H1 (cell line): ENCODE data around the gene RPL39L. TPM values are rescaled to one million over a fixed set of nuclear protein-coding genes. Genes with fewer than 3 reads are reported as not detected.
A peak's percentile ranks its signal among the peaks of the same experiment; 100 is the strongest.

Source experiments
- CTCF ChIA-PET: fragments of 300-600 bp; sonication (Branson Sonifier 250); formaldehyde crosslinking; loops from one replicate; lab custom pipeline; 2021; ENCODE audit not compliant: partially characterized antibody; lab: Charles Lee
- POLR2A ChIA-PET: fragments of 300-600 bp; sonication (Branson Sonifier 250); formaldehyde crosslinking; loops from one replicate; lab custom pipeline; 2021; ENCODE audit warnings: inconsistent platforms; ENCODE audit not compliant: partially characterized antibody; lab: Charles Lee
- DNase-seq, 2 experiments: peaks; one replicate each; pipeline versions ENCODE4 v3.0.0 to v3.0.0-alpha.2; 2010 to 2022; ENCODE audit warnings: low spot score in 2 of 2, low read depth in 1 of 2, mixed read lengths in 1 of 2
- FAIRE-seq: peaks from 2 replicates; lab custom pipeline; 2011; peaks lifted over from hg19 to GRCh38; lab: Jason Lieb, UNC
- H2AFZ ChIP-seq: 2 replicates; pipeline ENCODE4 v1.8.1; 2012; ENCODE audit warnings: low read length, inconsistent platforms
- H2AK5ac ChIP-seq: 2 replicates; pipeline ENCODE4 v1.6.1; 2013; ENCODE audit warnings: low read depth, low read length
- H2BK120ac ChIP-seq: replicated peaks from 2 replicates; pipeline ENCODE3; 2013; ENCODE audit warnings: low read depth, low read length, inconsistent platforms
- H2BK12ac ChIP-seq: 2 replicates; pipeline ENCODE4 v1.6.1; 2013; ENCODE audit warnings: low read depth, low read length
- H2BK15ac ChIP-seq: 2 replicates; pipeline ENCODE4 v1.6.1; 2013; ENCODE audit warnings: low read length
- H2BK20ac ChIP-seq: 2 replicates; pipeline ENCODE4 v1.6.1; 2013; ENCODE audit warnings: low read length
- H2BK5ac ChIP-seq: 2 replicates; pipeline ENCODE4 v1.6.1; 2013; ENCODE audit warnings: low read depth, low read length
- H3K14ac ChIP-seq: 2 replicates; pipeline ENCODE4 v1.6.1; 2013; ENCODE audit warnings: inconsistent platforms; ENCODE audit not compliant: insufficient read length
- H3K18ac ChIP-seq: 2 replicates; pipeline ENCODE4 v1.6.1; 2013; ENCODE audit warnings: low read length; ENCODE audit errors: extremely low read depth
- H3K23ac ChIP-seq: 2 replicates; pipeline ENCODE4 v1.6.1; 2013; ENCODE audit warnings: inconsistent platforms; ENCODE audit not compliant: insufficient read length
- H3K23me2 ChIP-seq: 2 replicates; pipeline ENCODE4 v1.6.1; 2013; ENCODE audit warnings: low read depth, low read length
- H3K27ac ChIP-seq: 2 replicates; pipeline ENCODE4 v1.6.1; 2011; ENCODE audit warnings: low read depth, low read length, inconsistent platforms
- H3K27me3 ChIP-seq, 4 experiments: replicated peaks in 1 of 4; 1 replicate in 1 of 4; 2 replicates in 3 of 4; pipeline versions ENCODE4 v1.6.1 to v1.8.1; 2011 to 2013; ENCODE audit warnings: low read length in 3 of 4, mild to moderate bottlenecking in 3 of 4, inconsistent platforms in 2 of 4, mixed read lengths in 2 of 4, moderate library complexity in 1 of 4; ENCODE audit not compliant: control insufficient read depth in 3 of 4, insufficient read depth in 3 of 4; ENCODE audit errors: extremely low read depth in 1 of 4
- H3K36me3 ChIP-seq, 4 experiments: 2 replicates each; pipeline versions ENCODE4 v1.6.1 to v1.8.1; 2011 to 2013; ENCODE audit warnings: mild to moderate bottlenecking in 4 of 4, low read length in 3 of 4, moderate library complexity in 2 of 4, control low read depth in 1 of 4, inconsistent platforms in 1 of 4; ENCODE audit not compliant: insufficient read depth in 4 of 4, control insufficient read depth in 2 of 4
- H3K4ac ChIP-seq: replicated peaks from 2 replicates; pipeline ENCODE3; 2013; ENCODE audit warnings: low read length, low read depth, mixed read lengths, inconsistent platforms; ENCODE audit not compliant: insufficient read length
- H3K4me1 ChIP-seq, 4 experiments: replicated peaks in 1 of 4; 1 replicate in 1 of 4; 2 replicates in 3 of 4; pipeline versions ENCODE4 v1.6.1 to v1.8.1; 2011 to 2013; ENCODE audit warnings: low read length in 3 of 4, inconsistent platforms in 2 of 4, mixed read lengths in 1 of 4; ENCODE audit not compliant: insufficient read depth in 4 of 4, control insufficient read depth in 3 of 4
- H3K4me2 ChIP-seq, 2 experiments: 2 replicates each; pipeline versions ENCODE4 v1.6.1 to v1.8.1; 2011 to 2013; ENCODE audit warnings: low read depth in 2 of 2, low read length in 2 of 2, control low read depth in 1 of 2, inconsistent platforms in 1 of 2, mild to moderate bottlenecking in 1 of 2; ENCODE audit not compliant: insufficient read depth in 1 of 2
- H3K4me3 ChIP-seq, 4 experiments: fragments of 200-600, 300-600 bp in 1 of 4; sonication (generic), shearing (Covaris generic), sonication (Bioruptor Twin) in 1 of 4; 2 replicates each; pipeline versions ENCODE4 v1.5.1 to v1.8.1; 2011 to 2016; ENCODE audit warnings: low read length in 4 of 4, low read depth in 3 of 4, control low read depth in 2 of 4, inconsistent platforms in 2 of 4, mild to moderate bottlenecking in 2 of 4, mixed read lengths in 1 of 4, moderate library complexity in 1 of 4; ENCODE audit not compliant: insufficient read depth in 2 of 4; ENCODE audit errors: extremely low read depth in 1 of 4
- H3K56ac ChIP-seq: replicated peaks from 2 replicates; pipeline ENCODE3; 2013; ENCODE audit warnings: low read depth, mild to moderate bottlenecking, mixed read lengths, low read length, inconsistent platforms; ENCODE audit not compliant: insufficient read length
- H3K79me1 ChIP-seq: 2 replicates; pipeline ENCODE4 v1.6.1; 2013; ENCODE audit warnings: low read depth, low read length, control low read depth
- H3K79me2 ChIP-seq, 2 experiments: 2 replicates each; pipeline versions ENCODE4 v1.6.1 to v1.8.1; 2012 to 2013; ENCODE audit warnings: low read length in 2 of 2, mild to moderate bottlenecking in 2 of 2, inconsistent platforms in 1 of 2; ENCODE audit not compliant: insufficient read depth in 2 of 2, control insufficient read depth in 1 of 2
- H3K9ac ChIP-seq, 4 experiments: replicated peaks in 1 of 4; 1 replicate in 1 of 4; 2 replicates in 3 of 4; pipeline versions ENCODE4 v1.6.1 to v1.8.1; 2011 to 2013; ENCODE audit warnings: low read depth in 3 of 4, low read length in 3 of 4, control low read depth in 2 of 4, mild to moderate bottlenecking in 2 of 4, moderate library complexity in 2 of 4, inconsistent platforms in 1 of 4; ENCODE audit errors: extremely low read depth in 1 of 4
- H3K9me3 ChIP-seq, 2 experiments: 2 replicates each; pipeline versions ENCODE4 v1.6.1 to v1.8.1; 2012 to 2013; ENCODE audit warnings: mild to moderate bottlenecking in 2 of 2, moderate library complexity in 2 of 2, control low read depth in 1 of 2, inconsistent platforms in 1 of 2, low read depth in 1 of 2, low read length in 1 of 2, mixed read lengths in 1 of 2; ENCODE audit not compliant: insufficient read depth in 2 of 2
- H4K20me1 ChIP-seq, 2 experiments: replicated peaks in 1 of 2; 2 replicates each; pipeline versions ENCODE3 to v1.8.1; 2011 to 2013; ENCODE audit warnings: inconsistent platforms in 2 of 2, low read length in 2 of 2, mild to moderate bottlenecking in 1 of 2; ENCODE audit not compliant: insufficient read depth in 2 of 2, control insufficient read depth in 1 of 2
- H4K5ac ChIP-seq: 2 replicates; pipeline ENCODE4 v1.6.1; 2013; ENCODE audit warnings: low read length, low read depth, mixed read lengths, inconsistent platforms; ENCODE audit not compliant: insufficient read length
- H4K8ac ChIP-seq: 2 replicates; pipeline ENCODE4 v1.8.0; 2013; ENCODE audit warnings: mild to moderate bottlenecking, moderate library complexity, low read length, inconsistent platforms; ENCODE audit not compliant: insufficient read depth; ENCODE audit errors: extremely low read depth
- H4K91ac ChIP-seq: replicated peaks from 2 replicates; pipeline ENCODE3; 2013; ENCODE audit warnings: low read length, mixed read lengths, inconsistent platforms; ENCODE audit not compliant: insufficient read length
- CHD1 ChIP-seq: IDR thresholded peaks from 2 replicates; pipeline ENCODE4 v1.6.1; 2012; ENCODE audit warnings: low read depth, low read length, improper control_type of control experiment
- POLR2A ChIP-seq, 2 experiments: IDR thresholded peaks; 1 replicate in 1 of 2; 2 replicates in 1 of 2; pipeline ENCODE4 v1.6.1; 2011; ENCODE audit warnings: low read depth in 2 of 2, low read length in 2 of 2, mild to moderate bottlenecking in 2 of 2; ENCODE audit errors: control extremely low read depth in 1 of 2
- RAD21 ChIP-seq, 2 experiments: IDR thresholded peaks in 1 of 2; conservative IDR thresholded peaks in 1 of 2; 2 replicates each; pipeline ENCODE4 v1.6.1; 2011; ENCODE audit warnings: low read depth in 2 of 2, low read length in 2 of 2, improper control_type of control experiment in 1 of 2, inconsistent platforms in 1 of 2, mild to moderate bottlenecking in 1 of 2, moderate library complexity in 1 of 2
- SRF ChIP-seq: IDR thresholded peaks from 2 replicates; pipeline ENCODE4 v1.6.1; 2011; ENCODE audit warnings: mild to moderate bottlenecking, low read depth, low read length, moderate library complexity
- WGBS, 2 experiments: shearing (Covaris generic) in 1 of 2; methylation state at CpG; one replicate each; pipeline versions ENCODE4 v1.1.6 to v1.1.7; 2013 to 2015; ENCODE audit warnings: low lambda C conversion rate in 2 of 2, mixed read lengths in 2 of 2, inconsistent platforms in 1 of 2, low coverage in 1 of 2, missing lambda C conversion rate in 1 of 2; ENCODE audit not compliant: insufficient replicate concordance in 2 of 2, insufficient coverage in 1 of 2, insufficient read length in 1 of 2; ENCODE audit errors: extremely low coverage in 1 of 2, missing lambda C conversion rate in 1 of 2; 5-methylcytosine and 5-hydroxymethylcytosine counted together
- polyA plus RNA-seq, 7 experiments: library from polyadenylated mRNA; depleted of rRNA in 3 of 7; stranded (reverse) in 5 of 7; unstranded in 2 of 7; fragments of >200 nt in 5 of 7; fragments of 200-250 nt in 2 of 7; gene quantifications; 1 replicate in 5 of 7; 2 replicates in 1 of 7; 4 replicates in 1 of 7; pipeline versions ENCODE4 v1.2.1 to v1.2.3, GENCODE V29; 2011 to 2013; ENCODE audit warnings: missing spikeins in 2 of 7, mixed read lengths in 2 of 7
- total RNA-seq: library from RNA; stranded (reverse); fragmentation: NEBNext Ultra II Directional; extraction: Animal tissue kit (Norgen Biotek cat#: 25700); gene quantifications from 2 replicates; pipeline ENCODE4 v1.2.1, GENCODE V29; 2021

RPL39L gene
- total and polyA plus RNA-seq, 2 of the 8 experiments (the other 6 are each of a cell fraction or from before 2014, with no cell fraction given) = 51.8 to 67.7 TPM

DNA sequence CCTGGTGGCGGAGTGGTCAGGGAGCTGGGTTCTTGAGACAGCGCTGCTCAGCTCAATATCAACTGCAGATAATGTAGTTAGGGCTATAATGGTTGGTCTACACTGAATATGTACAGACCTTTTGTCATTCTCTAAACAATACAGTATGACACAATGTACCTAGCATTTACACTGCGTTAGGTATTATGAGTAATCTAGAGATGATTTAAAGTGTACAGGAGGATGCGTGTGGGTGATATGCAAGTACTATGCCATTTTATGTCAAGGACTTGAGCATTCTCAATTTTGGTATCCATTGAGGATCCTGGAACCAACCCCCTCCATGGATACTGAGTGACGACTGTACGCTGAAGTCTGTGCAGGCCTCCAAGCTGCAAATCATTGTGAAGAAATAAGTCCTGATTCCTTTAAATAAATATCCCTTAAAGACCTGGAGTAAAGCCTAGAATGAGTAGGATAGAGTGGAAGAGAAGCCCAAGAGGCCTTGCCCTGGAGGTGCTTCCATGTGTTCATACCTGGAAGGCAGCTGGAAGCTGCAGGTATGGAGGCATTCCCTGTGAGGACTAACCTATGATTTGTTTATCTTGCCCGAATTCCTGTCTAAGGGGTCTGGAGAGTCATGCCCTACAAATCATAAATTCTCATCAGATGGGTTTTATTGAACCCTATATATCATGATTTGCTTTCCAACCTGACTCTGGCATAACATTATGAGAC, 42.3 kb upstream of the RPL39L start:
- Histone ChIP-seq H3K4ac (peak overlapping the region; percentile 71), H3K27ac (peak overlapping the region; percentile 58; the same call in 1 of the 2 replicates), H3K79me1 (no peaks in the 10 kb centered on the region; the same call in 1 of the 2 replicates), H4K5ac (peak overlapping the region; percentile 97), H2BK5ac (peak overlapping the region; percentile 93), H2BK20ac (peak overlapping the region; percentile 0), H3K9ac (peak overlapping the region in 1 of 4 experiments; percentile 2; a peak in 2 of 7 replicates), H3K4me2 (peak overlapping the region; percentile 10 to 53; a peak in 3 of 4 replicates), H3K14ac (no peak overlapping the region), H3K27me3 (no peaks in the 10 kb centered on the region), H3K9me3 (no peaks in the 10 kb centered on the region; a peak in 1 of 4 replicates), H3K56ac (peak overlapping the region; percentile 92), H4K91ac (peak overlapping the region; percentile 45), H2BK120ac (peak overlapping the region; percentile 38), H4K20me1 (no peaks in the 10 kb centered on the region), H3K79me2 (peaks cover 0 to 16% of the 10 kb centered on the region in 2 experiments; a peak in 2 of 4 replicates), H2BK15ac (no peak overlapping the region), H3K23me2 (no peaks in the 10 kb centered on the region), H2AK5ac (0 out of 2 replicates have a peak overlapping the region, but pooled peaks have one; percentile 82), H4K8ac (no peak overlapping the region), H3K4me1 (peaks cover 5 to 35% (median 24%) of the 10 kb centered on the region in 4 experiments), H2BK12ac (peak overlapping the region; percentile 81), H2AFZ (no peak overlapping the region), H3K4me3 (peak overlapping the region in 1 of 4 experiments; percentile 27; a peak in 1 of 8 replicates), H3K23ac (no peak overlapping the region), H3K36me3 (no peaks in the 10 kb centered on the region; a peak in 1 of 8 replicates), H3K18ac (peak overlapping the region; percentile 91)
- FAIRE-seq = no peak
- CTCF ChIA-PET = interaction anchor here (0.5 to 1.4 kb wide), 6 partner anchors 17 to 498 kb away, joined by 3 to 9 read pairs (median 3); no protein-coding TSS in a partner anchor
- POLR2A ChIA-PET = interaction anchor here (0.6 to 3.1 kb wide), 20 partner anchors 8 to 398 kb away, joined by 3 to 17 read pairs (median 4); partner anchors contain the start of genes EIF4A2 and RPL39L
- WGBS, 2 experiments = 70% methylated on average over 7 of the region's 7 CpGs; no CpG with 5 or more reads in 1 of the 2 experiments
- DNase-seq = no peak
- no peak for TF ChIP-seq CHD1
- no peak for TF ChIP-seq RAD21 (IDR thresholded peaks at IDR 0.05 in 1 of 2, conservative IDR thresholded peaks at IDR 0.05 in 1 of 2; ENCODE audit: low read depth in 2 of 2, low read length in 2 of 2)
- peak in 1 of 2 experiments; percentile 40; a peak in 2 of 3 replicates for TF ChIP-seq POLR2A (IDR thresholded peaks at IDR 0.05; ENCODE audit: control extremely low read depth in 1 of 2, low read depth in 2 of 2, low read length in 2 of 2)
- TF ChIP-seq SRF = no peak
